Astrocyte (in vitro differentiated cells and primary cell): ENCODE measurements around the gene PRR20C. TPM values are rescaled to one million over a fixed set of nuclear protein-coding genes. Genes with fewer than 3 reads are reported as not detected.

ENCODE experiments used
- DNase-seq: peaks from one replicate; pipeline ENCODE4 v3.0.0-alpha.2; 2010; ENCODE audit warnings: low read depth
- FAIRE-seq: peaks from 2 replicates; lab custom pipeline; 2011; peaks lifted over from hg19 to GRCh38; lab: Jason Lieb, UNC
- H2AFZ ChIP-seq: 2 replicates; pipeline ENCODE4 v1.6.0; 2012; ENCODE audit warnings: low read depth, low read length, inconsistent platforms
- H3K27ac ChIP-seq: 2 replicates; pipeline ENCODE4 v1.5.1; 2011; ENCODE audit warnings: low read depth, low read length, inconsistent platforms
- H3K27me3 ChIP-seq: 2 replicates; pipeline ENCODE4 v1.6.0; 2011; ENCODE audit warnings: low read length, inconsistent platforms; ENCODE audit not compliant: insufficient read depth
- H3K36me3 ChIP-seq: 2 replicates; pipeline ENCODE4 v1.5.1; 2011; ENCODE audit warnings: low read length, inconsistent platforms; ENCODE audit not compliant: insufficient read depth
- H3K4me1 ChIP-seq: 2 replicates; pipeline ENCODE4 v1.5.1; 2011; ENCODE audit warnings: low read length, inconsistent platforms; ENCODE audit not compliant: insufficient read depth
- H3K4me2 ChIP-seq: 2 replicates; pipeline ENCODE4 v1.6.0; 2012; ENCODE audit warnings: low read length, inconsistent platforms
- H3K4me3 ChIP-seq: 2 replicates; pipeline ENCODE4 v1.5.1; 2011; ENCODE audit warnings: low read depth, mild to moderate bottlenecking, low read length, inconsistent platforms; ENCODE audit not compliant: insufficient read depth
- H3K79me2 ChIP-seq: 2 replicates; pipeline ENCODE4 v1.6.0; 2012; ENCODE audit warnings: mild to moderate bottlenecking, low read length, inconsistent platforms; ENCODE audit not compliant: insufficient read depth
- H3K9ac ChIP-seq: 2 replicates; pipeline ENCODE4 v1.6.0; 2012; ENCODE audit warnings: mild to moderate bottlenecking, low read length, inconsistent platforms
- H3K9me3 ChIP-seq: 2 replicates; pipeline ENCODE4 v1.5.1; 2012; ENCODE audit warnings: low read depth, mild to moderate bottlenecking, low read length, inconsistent platforms; ENCODE audit not compliant: insufficient read depth
- H4K20me1 ChIP-seq: 2 replicates; pipeline ENCODE4 v1.6.0; 2012; ENCODE audit warnings: low read length, inconsistent platforms; ENCODE audit not compliant: insufficient read depth
- H3K27ac Mint-ChIP-seq: one replicate; pipeline ENCODE4 v1.8.0; 2021; ENCODE audit warnings: mild to moderate bottlenecking, mixed read lengths; ENCODE audit not compliant: unreplicated experiment
- H3K27me3 Mint-ChIP-seq: one replicate; pipeline ENCODE4 v1.8.0; 2021; ENCODE audit warnings: low read depth, mixed read lengths; ENCODE audit not compliant: unreplicated experiment
- H3K36me3 Mint-ChIP-seq: one replicate; pipeline ENCODE4 v1.8.0; 2021; ENCODE audit warnings: low read depth, mixed read lengths; ENCODE audit not compliant: unreplicated experiment
- H3K4me1 Mint-ChIP-seq: one replicate; pipeline ENCODE4 v1.8.0; 2021; ENCODE audit warnings: low read depth, mixed read lengths; ENCODE audit not compliant: unreplicated experiment
- H3K4me3 Mint-ChIP-seq: one replicate; pipeline ENCODE4 v1.8.0; 2021; ENCODE audit warnings: mild to moderate bottlenecking, moderate library complexity, mixed read lengths; ENCODE audit not compliant: unreplicated experiment
- H3K9me3 Mint-ChIP-seq: one replicate; pipeline ENCODE4 v1.8.0; 2021; ENCODE audit warnings: mild to moderate bottlenecking, mixed read lengths; ENCODE audit not compliant: unreplicated experiment
- CTCF ChIP-seq: IDR thresholded peaks from 2 replicates; pipeline ENCODE4 v1.5.1; 2011; ENCODE audit warnings: low read depth, mild to moderate bottlenecking, inconsistent platforms, low read length, moderate library complexity; ENCODE audit not compliant: insufficient read depth
- EZH2 ChIP-seq: IDR thresholded peaks from 2 replicates; pipeline ENCODE4 v1.6.1; 2012; ENCODE audit warnings: mild to moderate bottlenecking, low read length, inconsistent platforms; ENCODE audit not compliant: insufficient read depth
- total RNA-seq: library from RNA; stranded (reverse); gene quantifications from 2 replicates; pipeline ENCODE4 v1.2.1, GENCODE V29; 2021

PRR20C gene
- total RNA-seq, 1 donor from 2014 or later = not detected

DNA sequence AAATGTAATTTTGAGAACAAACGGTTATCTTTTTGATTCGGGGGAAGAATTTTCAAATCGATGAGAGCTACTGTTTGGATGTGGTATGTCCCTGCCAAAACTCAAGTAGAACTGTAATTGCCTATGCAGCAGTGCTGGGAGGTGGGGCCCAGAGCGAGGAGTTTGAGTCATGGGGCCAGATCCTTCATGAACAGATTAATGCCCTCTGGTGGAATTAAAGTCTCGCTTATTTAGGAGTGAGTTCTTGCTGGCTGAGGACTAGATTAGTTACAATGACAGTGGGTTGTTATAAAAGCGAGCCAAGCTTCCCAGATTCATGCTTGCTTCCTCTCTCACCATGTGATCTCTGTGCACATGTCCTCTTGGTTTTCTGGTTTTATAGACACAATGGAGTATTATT, 25.0 kb upstream of the PRR20C start:
- Mint-ChIP-seq H3K9me3 (no peaks in the 10 kb centered on the region), H3K4me3 (no peak overlapping the region)

GRCh38 chr13:57136093-57136492, 17.8 kb upstream of the PRR20C start:
- H4K20me1 ChIP-seq = no peaks in the 10 kb centered on the region
- no peak for DNase-seq
- H3K9ac ChIP-seq = no peak overlapping the region
- H3K36me3 Mint-ChIP-seq = no peaks in the 10 kb centered on the region
- FAIRE-seq = no peak
- H3K4me2 ChIP-seq = no peak overlapping the region
- TF ChIP-seq CTCF (no peak), EZH2 (no peak)
- H3K27ac Mint-ChIP-seq = no peak overlapping the region
- H2AFZ ChIP-seq = no peak overlapping the region
- no peaks in the 10 kb centered on the region for H3K27me3 Mint-ChIP-seq
- H3K27ac ChIP-seq = no peak overlapping the region
- no peak overlapping the region for H3K4me3 Mint-ChIP-seq
- H3K4me1 ChIP-seq = no peaks in the 10 kb centered on the region
- H3K4me3 ChIP-seq = no peak overlapping the region
- H3K79me2 ChIP-seq = no peaks in the 10 kb centered on the region
- H3K36me3 ChIP-seq = no peaks in the 10 kb centered on the region
- H3K4me1 Mint-ChIP-seq = no peaks in the 10 kb centered on the region
- H3K9me3 ChIP-seq = no peaks in the 10 kb centered on the region
- H3K9me3 Mint-ChIP-seq = peaks cover 5% of the 10 kb centered on the region
- no peaks in the 10 kb centered on the region for H3K27me3 ChIP-seq

More for the DNA sequence above, 25.0 kb upstream of the PRR20C start:
- no peaks in the 10 kb centered on the region for H4K20me1 ChIP-seq
- no peaks in the 10 kb centered on the region for H3K4me1 Mint-ChIP-seq
- no peaks in the 10 kb centered on the region for H3K27me3 ChIP-seq
- no peak overlapping the region for H3K27ac Mint-ChIP-seq
- no peak overlapping the region for H3K9ac ChIP-seq
- no peak for TF ChIP-seq CTCF
- no peak for TF ChIP-seq EZH2
- H3K4me3 ChIP-seq = no peak overlapping the region
- H3K9me3 ChIP-seq = no peaks in the 10 kb centered on the region
- DNase-seq (no peak), FAIRE-seq (no peak)
- no peaks in the 10 kb centered on the region for H3K36me3 Mint-ChIP-seq
- H2AFZ ChIP-seq = no peak overlapping the region
- H3K36me3 ChIP-seq = no peaks in the 10 kb centered on the region
- no peak overlapping the region for H3K27ac ChIP-seq
- no peak overlapping the region for H3K4me2 ChIP-seq
- H3K79me2 ChIP-seq = no peaks in the 10 kb centered on the region
- H3K27me3 Mint-ChIP-seq = no peaks in the 10 kb centered on the region
- no peaks in the 10 kb centered on the region for H3K4me1 ChIP-seq

- Histone ChIP-seq H3K4me3 (no peak overlapping the region), H3K9ac (no peak overlapping the region), H3K4me1 (no peaks in the 10 kb centered on the region), H4K20me1 (no peaks in the 10 kb centered on the region), H2AFZ (no peak overlapping the region), H3K4me2 (no peak overlapping the region), H3K36me3 (no peaks in the 10 kb centered on the region), H3K27ac (no peak overlapping the region), H3K79me2 (no peaks in the 10 kb centered on the region), H3K27me3 (no peaks in the 10 kb centered on the region), H3K9me3 (no peaks in the 10 kb centered on the region)
- TF ChIP-seq CTCF (no peak), EZH2 (no peak)
- no peak for DNase-seq
- Mint-ChIP-seq H3K27me3 (no peaks in the 10 kb centered on the region), H3K27ac (no peak overlapping the region), H3K36me3 (no peaks in the 10 kb centered on the region), H3K4me3 (no peak overlapping the region), H3K9me3 (peaks cover 5% of the 10 kb centered on the region), H3K4me1 (no peaks in the 10 kb centered on the region)
- FAIRE-seq = no peak
Measured at GRCh38 chr13:57137585-57137984, 16.3 kb upstream of the PRR20C start.
